Measurements from ENCODE around the gene REC8.
"Not testable (repeated sequence)": the region's sequence is repeated elsewhere in the genome, so short reads cannot be mapped to it uniquely, and the experiment has no call there.

REC8 gene

GRCh38 chr14:24206260-24207103 lies 34.6 kb downstream of the REC8 start:
- DNase-seq = no peak

- DNase-seq = no peak
Observed at GRCh38 chr14:24207104-24207551, 35.2 kb downstream of the REC8 start.

- DNase-seq = no peak
Observed at GRCh38 chr14:24207625-24208024, 35.7 kb downstream of the REC8 start.

GRCh38 chr14:24211311-24211710 lies 39.4 kb downstream of the REC8 start:
- DNase-seq = no peak

GRCh38 chr14:24212924-24213865 lies 41.3 kb downstream of the REC8 start, which contains the start of gene CHMP4A:
TSS of gene CHMP4A (minus strand) at chr14:24213488. CDS start at chr14:24213439, 49 bp downstream.
- peak; percentile 99 for DNase-seq

GRCh38 chr14:24213866-24214662 lies 42.2 kb downstream of the REC8 start:
- no peak for DNase-seq

- DNase-seq = peak; percentile 87
Observed at GRCh38 chr14:24215495-24216344, 43.8 kb downstream of the REC8 start, which contains the start of gene MDP1. TSS of gene MDP1 (minus strand) at chr14:24216066. CDS start at chr14:24215955, 111 bp downstream.

GRCh38 chr14:24216345-24216699 lies 44.4 kb downstream of the REC8 start:
- DNase-seq = no peak

GRCh38 chr14:24216876-24217275 lies 45.0 kb downstream of the REC8 start:
- not testable (repeated sequence) for DNase-seq

GRCh38 chr14:24219080-24219479 lies 47.2 kb downstream of the REC8 start:
- DNase-seq = no peak

GRCh38 chr14:24219521-24219920 lies 47.6 kb downstream of the REC8 start:
- no peak for DNase-seq

- DNase-seq = not testable (repeated sequence)
Observed at GRCh38 chr14:24222987-24223386, 51.1 kb downstream of the REC8 start.

- DNase-seq = no peak
Observed at GRCh38 chr14:24224618-24225071, 52.8 kb downstream of the REC8 start.

GRCh38 chr14:24226473-24226872 lies 54.6 kb downstream of the REC8 start:
- DNase-seq = no peak

GRCh38 chr14:24228902-24229301 lies 57.0 kb downstream of the REC8 start:
- DNase-seq = no peak

Measured in stimulated activated CD4-positive, alpha-beta T cell treated with anti-CD3 and anti-CD28 coated beads, Interleukin-15, amount 100 ng/mL, for 24 hours (primary cell).